NCI-H1048 (cell line): ENCODE measurements around the gene TERB2.
"Not testable (repeated sequence)": the region's sequence is repeated elsewhere in the genome, so short reads cannot be mapped to it uniquely, and the experiment has no call there.

Experiments used
- DNase-seq: peaks from one replicate; lab custom pipeline; 2025; lab: John Stamatoyannopoulos, UW

The TERB2 gene, protein sequence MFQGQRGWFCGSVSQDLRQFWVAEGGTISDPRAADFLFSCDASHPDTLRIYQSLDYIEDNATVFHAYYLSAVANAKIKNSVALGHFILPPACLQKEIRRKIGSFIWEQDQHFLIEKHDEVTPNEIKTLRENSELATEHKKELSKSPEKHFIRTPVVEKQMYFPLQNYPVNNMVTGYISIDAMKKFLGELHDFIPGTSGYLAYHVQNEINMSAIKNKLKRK

DNA sequence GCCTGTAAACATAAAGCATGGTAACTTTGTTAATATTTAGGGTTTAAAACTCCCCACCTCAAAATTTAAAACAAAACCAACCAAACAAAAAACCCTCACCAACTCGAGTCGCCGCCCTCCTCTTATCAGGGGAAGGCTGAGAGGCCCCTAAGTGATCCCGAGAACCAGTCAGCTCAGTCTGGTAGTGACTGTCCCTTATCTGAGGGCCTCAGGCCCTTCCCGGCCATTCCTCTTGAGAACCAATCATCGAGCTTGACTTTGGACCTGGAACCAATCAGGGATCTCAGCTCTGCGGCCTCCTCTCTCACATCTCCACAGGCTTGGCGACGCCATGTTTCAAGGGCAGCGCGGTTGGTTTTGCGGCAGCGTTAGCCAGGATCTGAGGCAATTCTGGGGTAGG, at the start of gene TERB2:
Gene TERB2 (plus strand): TSS at position 300 of the 400 bp plus-strand sequence. CDS start 32 bp downstream, at position 332.
- no peak for DNase-seq

DNA sequence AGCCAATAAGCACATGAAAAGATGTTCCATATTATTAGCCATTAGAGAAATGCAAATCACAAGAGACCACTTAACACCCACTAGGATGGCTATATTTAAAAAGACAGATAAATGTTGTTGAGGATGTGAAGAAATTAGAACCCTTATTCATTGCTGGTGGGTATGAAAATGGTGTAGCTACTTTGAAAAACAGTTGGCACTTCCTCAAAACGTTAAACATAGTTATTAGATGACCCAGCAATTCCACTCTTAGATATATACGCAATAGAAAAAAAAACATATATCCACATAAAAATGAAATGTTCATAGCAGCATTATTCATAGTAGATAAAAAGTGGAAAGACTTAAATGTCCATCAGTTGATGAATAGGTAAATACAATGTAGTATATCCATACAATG, 47.1 kb upstream of the TERB2 start:
- no peak for DNase-seq

DNA sequence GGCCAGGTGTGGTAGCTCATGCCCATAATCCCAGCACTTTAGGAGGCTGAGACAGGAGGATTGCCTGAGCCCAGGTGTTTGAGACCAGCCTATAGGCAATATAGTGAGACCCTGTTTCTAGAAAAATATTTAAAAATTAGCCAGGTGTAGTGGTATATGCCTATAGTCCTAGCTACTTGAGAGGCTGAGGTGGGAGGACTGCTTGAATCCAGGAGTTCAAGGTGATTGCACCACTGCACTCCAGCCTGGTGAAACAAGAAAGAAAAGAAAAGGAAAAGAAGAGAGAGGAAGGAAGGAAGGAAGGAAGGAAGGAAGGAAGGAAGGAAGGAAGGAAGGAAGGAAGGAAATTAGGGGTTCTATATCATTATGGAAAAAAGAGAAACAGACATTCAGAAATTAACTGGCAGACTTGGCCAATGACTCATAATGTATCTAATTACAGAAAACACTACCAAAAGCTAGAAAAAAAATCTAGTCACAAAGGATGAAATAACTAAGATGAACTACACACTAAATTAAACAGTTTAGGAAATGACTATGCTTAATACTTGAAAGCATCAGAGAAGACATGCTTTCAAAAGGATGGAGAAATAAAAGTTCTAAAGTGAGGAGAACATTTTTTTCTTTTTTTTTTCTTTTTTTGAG, 45.4 kb upstream of the TERB2 start:
- no peak for DNase-seq

DNA sequence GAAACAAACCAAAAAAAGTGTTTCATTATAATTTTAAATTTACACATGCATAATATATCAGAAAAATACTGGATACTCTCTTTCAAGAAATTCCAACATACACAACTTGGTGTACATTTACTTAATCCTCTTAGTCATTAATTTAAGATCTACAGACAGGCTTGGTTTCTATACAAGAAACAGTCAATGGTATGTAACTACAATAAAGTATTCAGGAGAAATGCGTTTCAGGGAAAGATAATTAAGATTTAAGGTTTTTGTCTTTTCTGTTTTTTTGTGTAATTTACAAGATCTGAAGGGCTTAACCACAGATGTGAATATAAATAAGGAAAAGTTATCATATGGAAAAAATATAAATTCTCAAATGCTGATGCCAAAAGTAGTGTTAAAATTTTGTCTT, 44.3 kb upstream of the TERB2 start:
- not testable (repeated sequence) for DNase-seq

DNA sequence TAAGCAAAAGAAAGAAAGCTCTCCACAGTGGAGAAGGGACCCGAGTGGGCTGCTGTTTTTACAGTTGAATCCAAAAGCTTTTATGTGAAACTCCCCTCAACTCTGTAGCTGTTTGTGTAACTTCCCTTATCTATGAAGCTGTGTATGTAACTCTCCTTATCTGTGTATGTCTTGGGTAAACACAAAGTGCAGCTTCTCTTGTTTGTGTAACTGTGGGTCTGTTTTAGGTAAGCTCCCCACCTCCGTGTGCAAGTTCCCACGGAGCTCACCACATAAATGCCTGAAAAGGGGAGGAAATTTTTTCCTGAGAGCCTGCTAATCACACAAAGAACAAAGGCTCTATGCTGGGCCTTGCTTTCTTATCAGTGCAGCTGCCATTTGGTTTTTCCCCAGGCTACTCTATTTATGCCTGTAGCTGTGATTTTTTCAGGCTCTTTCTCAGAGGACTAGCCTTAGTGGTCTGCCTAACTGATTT, 43.5 kb upstream of the TERB2 start:
- DNase-seq, result not testable (repeated sequence)

DNA sequence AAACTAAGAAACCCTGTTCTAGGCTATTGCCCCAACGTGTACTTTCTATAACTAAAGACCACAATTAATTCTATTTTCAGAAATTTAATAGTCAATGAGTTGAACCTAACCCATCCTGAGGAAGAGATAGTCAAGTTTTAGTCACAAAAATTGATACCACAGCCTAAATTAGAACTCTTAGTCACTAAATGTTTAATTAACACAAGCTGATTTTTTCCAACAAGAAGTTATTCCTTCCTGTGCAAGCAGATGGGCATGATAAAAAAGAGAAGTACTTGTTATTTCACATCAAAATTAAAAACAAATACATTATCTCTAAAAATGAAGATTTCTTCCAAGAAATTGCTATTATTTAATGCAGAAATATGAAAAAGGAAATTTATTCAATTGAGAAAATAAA, 38.4 kb upstream of the TERB2 start:
- DNase-seq, result no peak

DNA sequence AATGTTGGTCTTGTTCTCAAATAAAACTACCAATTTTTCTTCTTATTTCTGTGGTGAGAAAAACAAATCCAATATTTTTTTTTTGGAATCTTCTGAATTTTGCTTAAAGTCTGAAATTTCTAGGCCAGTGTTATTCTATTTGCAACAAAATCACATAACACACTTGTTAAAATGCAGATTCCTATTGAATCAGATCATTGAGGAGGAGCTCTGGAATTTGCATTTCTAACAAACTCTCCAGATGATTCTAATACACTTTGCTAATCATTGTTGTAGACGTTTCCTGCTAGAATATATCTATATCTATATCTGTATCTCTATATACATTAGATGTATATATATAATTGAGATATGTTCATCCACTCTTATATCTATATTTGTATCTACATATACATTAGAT, 27.8 kb upstream of the TERB2 start:
- not testable (repeated sequence) for DNase-seq

DNA sequence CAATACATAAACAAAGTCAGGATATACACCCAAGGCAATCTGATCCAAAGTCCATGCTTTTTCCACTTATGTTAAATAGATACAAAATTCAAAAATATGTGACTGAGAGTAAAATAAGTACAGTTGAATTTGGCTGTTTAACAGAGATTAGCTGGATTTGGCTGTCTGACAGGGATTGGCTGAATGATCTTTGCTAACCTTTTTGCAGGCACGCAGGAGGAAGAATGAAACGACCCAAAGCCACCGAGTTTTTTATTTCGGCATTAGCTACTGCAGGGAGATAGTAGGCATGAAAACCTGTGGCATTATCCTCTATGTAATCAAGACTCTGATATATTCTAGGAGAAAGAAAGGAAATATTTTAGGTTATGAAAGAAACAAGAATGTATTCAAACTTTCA, 26.2 kb upstream of the TERB2 start:
- DNase-seq, result not testable (repeated sequence)

DNA sequence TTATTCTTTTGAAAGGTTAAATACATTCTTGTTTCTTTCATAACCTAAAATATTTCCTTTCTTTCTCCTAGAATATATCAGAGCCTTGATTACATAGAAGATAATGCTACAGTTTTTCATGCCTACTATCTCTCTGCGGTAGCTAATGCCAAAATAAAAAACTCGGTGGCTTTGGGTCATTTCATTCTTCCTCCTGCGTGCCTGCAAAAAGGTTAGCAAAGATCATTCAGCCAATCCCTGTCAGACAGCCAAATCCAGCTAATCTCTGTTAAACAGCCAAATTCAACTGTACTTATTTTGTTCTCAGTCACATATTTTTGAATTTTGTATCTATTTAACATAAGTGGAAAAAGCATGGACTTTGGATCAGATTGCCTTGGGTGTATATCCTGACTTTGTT, 1.8 kb downstream of the TERB2 start:
- not testable (repeated sequence) for DNase-seq

DNA sequence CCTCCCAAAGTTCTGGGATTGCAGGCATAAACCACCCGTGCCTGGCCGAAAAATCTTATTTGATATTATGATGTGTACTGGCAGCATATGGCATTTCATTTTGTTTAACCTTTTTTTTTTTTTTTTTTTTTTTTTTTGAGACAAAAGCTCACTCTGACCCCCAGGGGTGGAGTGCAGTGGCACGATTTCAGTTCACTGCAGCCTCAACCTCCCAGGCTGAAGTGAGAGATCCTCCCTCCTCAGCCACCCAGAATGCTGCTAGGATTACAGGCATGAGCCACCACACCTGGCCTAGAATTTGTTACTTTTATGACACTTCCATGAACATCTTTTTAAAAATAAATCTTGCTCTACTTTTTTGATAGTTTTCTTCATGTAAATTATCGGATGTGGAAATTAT, 12.0 kb downstream of the TERB2 start:
- no peak for DNase-seq

DNA sequence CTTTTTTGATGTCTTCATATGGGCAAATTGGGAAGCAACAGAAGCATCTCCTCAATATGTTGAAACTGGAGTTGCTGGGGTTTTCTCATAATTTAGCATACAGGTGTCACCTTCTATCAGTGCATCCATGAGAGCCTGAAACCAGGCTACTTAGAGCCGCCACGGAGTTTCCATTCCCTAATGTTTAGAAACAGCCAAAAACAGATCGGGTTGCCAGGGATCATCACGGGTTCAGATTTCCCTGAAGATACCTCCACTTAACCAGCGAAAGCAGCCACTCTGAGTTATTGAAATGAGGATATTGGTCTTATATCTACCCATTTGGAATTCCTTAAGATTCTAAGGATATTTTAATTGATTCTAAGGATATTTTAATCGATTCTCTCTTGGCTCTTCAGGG, 14.5 kb downstream of the TERB2 start:
- no peak for DNase-seq

DNA sequence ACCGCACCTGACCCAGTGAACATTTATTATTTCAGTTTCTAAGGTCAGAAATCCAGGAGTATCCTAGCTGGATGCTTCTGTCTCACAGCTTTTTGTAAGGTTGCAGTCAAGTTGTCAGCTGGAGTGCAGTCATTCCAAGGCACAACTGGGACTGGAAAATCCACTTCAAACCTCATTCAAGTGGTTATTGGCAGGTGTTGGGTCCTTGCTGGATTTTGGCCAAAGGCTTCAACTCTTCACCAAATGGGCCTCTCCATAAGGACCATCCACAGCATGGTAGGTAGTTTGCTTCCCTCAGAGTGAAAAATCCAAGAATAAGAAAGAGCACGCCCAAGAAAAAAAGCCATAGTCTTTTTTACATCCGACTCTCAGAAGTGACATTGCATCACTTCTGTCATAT, 19.7 kb downstream of the TERB2 start:
- not testable (repeated sequence) for DNase-seq

DNA sequence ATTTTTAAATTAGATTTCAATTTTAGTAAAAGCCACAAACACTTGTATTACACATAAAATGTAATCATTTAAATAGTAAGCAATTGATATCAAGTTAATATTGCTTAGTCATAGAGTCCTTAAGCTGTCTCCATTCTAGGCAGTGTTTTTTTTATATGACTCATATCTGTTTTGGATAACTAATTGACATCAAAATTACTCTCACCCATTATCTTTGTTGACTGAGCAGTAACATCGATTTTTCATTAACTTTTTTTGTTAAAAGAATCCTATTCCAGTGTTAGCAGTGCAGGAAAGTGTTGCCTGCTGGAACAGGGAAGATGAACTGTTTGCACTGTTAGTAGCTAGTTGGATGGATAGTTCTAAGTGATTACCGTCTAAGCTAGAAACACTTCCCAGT, 21.3 kb downstream of the TERB2 start:
- DNase-seq, result not testable (repeated sequence)

DNA sequence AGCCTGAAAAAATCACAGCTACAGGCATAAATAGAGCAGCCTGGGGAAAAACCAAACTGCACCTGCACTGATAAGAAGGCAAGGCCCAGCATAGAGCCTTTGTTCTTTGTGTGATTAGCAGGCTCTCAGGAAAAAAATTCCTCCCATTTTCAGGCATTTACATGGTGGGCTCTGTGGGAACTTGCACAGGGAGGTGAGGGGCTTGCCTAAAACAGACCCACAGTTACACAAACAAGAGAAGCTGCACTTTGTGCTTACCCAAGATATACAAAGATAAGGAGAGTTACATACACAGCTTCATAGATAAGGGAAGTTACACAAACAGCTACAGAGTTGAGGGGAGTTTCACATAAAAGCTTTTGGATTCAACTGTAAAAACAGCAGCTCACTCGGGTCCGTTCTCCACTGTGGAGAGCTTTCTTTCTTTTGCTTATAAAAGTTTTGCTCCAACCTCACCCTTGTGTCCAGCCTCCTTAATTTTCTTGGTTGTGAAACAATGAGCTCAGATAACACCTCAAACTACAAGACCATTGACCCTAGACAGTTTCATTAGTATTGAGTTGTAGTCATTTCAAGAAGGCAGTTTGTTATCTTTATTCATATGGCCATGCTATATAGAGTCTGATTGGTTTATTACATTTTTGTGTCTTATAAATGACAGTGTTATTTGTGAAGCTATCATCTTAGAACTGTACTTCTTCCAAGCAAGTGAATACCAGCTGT, 23.3 kb downstream of the TERB2 start:
- DNase-seq, result not testable (repeated sequence)

DNA sequence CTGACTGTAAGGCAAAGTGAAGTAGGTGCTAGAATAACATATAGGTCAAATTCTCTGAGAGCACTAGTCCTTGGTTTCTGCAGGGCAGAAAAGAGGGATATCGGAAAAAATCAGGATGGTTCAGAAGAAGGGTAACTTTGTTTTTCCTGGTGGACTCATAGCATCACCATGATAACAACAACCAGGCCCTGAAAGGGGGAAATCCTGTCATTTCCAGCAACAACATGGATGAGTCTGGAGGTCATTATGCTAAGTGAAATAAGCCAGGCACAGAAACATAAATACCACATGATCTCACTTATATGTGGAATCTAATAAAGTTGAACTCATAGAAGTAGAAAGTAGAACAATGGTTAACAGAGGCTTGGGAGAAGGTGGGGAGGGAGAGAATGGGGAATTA, 27.7 kb downstream of the TERB2 start:
- DNase-seq, result not testable (repeated sequence)

DNA sequence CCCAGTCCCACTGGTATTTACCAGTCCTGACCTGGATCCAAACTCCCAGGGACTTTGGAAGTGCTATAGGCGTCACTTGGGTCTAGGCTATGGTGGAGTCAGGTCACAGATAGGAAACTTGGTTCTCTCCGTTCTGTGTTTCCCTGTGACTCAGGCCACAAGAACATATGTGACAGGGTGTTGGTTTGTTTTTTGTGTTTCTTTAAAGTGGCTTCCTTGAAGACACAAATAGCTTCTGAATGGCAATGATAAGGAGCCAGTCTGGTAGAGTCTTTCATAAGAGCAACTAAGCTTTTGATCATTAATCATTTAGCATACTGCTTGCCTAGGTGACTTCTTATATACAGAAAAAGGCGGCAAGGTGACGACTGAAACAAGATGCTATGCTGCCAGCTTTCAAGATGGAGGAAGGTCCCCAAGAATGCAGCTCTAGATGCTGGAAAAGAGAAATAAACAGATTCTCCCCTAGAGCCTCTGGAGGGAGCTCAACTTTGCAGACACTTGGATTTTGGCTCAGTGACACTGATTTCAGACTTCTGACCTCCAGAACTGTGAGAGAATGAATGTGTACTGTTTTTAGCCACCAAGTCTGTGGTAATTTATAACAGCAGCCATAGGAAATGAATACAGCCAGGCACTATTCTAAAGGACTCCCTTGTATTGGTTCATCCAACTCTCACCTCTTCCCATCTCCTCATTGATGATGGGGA, 30.0 kb downstream of the TERB2 start:
- not testable (repeated sequence) for DNase-seq

DNA sequence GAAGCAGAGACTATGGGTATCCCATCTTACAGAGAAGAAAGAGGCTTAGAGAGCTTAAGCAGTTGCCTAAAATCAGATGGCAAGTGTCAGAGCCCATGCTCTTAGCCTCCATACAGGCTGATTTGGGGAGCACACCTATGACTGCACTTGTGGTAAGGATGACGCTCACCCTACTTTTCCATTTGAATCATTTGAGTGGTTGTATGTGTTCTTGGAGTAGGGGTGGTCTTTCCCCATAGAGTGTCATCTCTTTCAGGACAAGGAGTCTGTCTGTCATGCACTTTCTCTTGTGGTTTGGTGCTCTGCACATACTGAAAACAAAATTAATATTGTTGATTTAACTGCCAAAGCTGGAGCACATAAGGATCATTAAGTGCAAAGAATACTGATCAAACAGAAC, 31.2 kb downstream of the TERB2 start:
- DNase-seq, result not testable (repeated sequence)

DNA sequence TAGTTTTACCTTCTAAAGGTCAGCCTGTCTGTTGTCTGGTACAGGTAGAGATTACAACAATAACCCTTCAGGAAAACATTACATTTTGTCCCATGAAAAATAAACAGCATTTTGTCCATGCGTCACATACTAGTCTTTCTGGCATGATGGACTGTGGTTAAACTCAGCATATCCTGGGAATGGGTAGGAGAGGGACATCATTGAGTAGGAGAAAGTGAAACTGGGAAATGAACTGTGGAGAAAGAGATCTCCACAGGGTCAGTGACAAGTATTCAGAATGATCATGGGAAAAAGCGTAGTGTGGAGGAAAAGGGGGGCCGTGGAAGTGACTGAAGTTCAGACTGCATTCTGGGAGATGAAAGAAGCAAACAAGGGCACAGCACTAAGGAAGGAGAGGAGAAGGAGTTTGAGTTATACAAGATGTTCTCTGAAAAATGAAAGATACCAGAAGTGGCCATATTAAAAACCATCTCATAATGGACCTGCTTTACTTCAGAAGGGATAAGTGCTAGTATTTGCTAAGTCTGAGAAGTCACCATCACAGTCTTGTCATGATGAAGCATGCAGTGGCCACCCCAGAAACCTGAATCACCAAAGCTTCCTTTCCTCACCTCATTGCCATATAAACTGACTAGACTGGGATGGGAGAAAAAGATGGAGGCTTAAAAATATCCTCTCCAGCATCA, 31.8 kb downstream of the TERB2 start:
- DNase-seq, result not testable (repeated sequence)

DNA sequence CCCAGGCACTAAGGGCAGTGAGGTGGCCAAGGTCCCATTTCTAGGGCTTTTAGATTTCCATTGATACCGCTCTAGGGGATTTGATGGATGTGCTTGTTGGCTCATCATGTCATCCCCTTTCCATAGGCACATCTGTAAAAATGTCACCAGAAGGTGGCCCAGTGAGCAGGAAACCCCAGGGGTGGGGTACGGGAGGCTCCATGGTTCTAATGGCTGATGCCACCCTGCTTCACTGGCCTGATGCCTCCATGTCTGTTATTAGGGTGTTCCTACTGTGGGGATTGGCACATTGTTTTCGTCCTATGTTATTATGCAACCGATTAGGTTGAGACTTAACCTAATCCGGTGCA, 32.4 kb downstream of the TERB2 start:
- not testable (repeated sequence) for DNase-seq

DNA sequence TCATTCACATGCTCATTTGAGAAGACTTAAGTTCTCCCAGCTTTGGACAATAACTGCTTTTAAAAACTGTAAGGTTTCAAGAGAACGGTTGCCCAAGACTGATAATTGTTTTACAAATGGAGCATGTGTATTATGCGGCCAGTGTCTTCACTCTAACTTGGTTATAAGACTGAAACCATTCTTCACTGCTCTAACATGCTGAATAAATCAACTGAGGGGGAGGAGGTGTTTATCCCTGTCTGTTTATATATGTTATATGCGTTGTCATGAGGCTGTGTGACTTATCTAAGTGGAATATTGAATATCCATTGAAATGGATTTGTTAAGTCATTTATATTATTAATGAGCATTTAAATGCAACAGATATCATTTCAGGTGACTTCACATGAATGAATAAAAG, 41.1 kb downstream of the TERB2 start:
- DNase-seq, result not testable (repeated sequence)

DNA sequence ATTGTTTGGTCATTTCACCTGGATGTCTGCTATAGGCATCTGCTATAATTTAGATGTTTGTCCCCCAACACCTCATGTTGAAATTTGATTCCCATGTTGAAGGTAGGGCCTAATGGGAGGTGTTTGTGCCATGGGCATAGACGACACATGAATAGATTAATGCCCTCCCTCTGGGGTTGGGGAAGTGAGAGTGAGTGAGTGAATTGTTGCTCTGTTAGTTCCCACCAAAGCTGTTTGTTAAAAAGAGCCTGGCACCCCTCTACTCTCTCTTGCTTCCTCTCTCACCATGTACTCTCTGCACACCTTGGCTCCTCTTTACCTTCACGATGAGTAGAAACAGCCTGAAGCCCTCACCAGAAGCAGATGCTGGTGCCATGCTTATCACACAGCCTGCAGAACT, 42.6 kb downstream of the TERB2 start:
- DNase-seq, result no peak

DNA sequence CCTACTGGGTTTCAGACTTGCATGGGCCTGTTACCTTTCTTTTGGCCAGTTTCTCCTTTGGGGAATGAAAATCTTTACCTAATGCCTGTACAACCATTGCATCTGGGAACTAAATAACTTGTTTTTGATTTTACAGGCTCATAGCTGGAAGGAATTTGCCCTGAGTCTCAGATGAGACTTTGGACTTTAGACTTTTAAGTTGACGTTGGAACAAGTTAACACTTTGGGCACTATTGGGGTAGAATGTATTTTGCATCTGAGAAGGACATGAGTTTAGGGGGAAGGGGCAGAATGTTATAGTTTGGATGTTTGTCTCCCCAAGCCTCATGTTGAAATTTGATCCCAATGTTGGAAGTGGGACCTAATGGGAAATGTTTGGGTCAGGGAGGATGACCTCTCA, 44.7 kb downstream of the TERB2 start:
- not testable (repeated sequence) for DNase-seq
